NCI-H146 treated with DMSO at 0.1 percent for 48 hours (cell line): ENCODE results near the gene GTF3C1.

Experiments
- DNase-seq: peaks from one replicate; lab custom pipeline; 2025; ENCODE audit not compliant: unreplicated experiment; lab: John Stamatoyannopoulos, UW

Gene GTF3C1

GRCh38 chr16:27568077-27568476 lies 18.4 kb upstream of the GTF3C1 start:
- DNase-seq = no peak

- no peak for DNase-seq
These were observed 16.7 kb upstream of the GTF3C1 start for GRCh38 chr16:27566417-27566816.

GRCh38 chr16:27564224-27564623 lies 14.5 kb upstream of the GTF3C1 start:
- DNase-seq = no peak

GRCh38 chr16:27561216-27561615 lies 11.5 kb upstream of the GTF3C1 start:
- DNase-seq = no peak

GRCh38 chr16:27558932-27559331 lies 9.2 kb upstream of the GTF3C1 start:
- no peak for DNase-seq

GRCh38 chr16:27558434-27558833 lies 8.7 kb upstream of the GTF3C1 start:
- DNase-seq = no peak

GRCh38 chr16:27556471-27556870 lies 6.8 kb upstream of the GTF3C1 start:
- no peak for DNase-seq

- no peak for DNase-seq
These were observed 1.3 kb upstream of the GTF3C1 start for GRCh38 chr16:27551036-27551435.

GRCh38 chr16:27550582-27550920 lies 838 bp upstream of the GTF3C1 start:
- DNase-seq = no peak

- peak; percentile 46 for DNase-seq
These were observed 308 bp downstream of the GTF3C1 start for GRCh38 chr16:27549464-27549745.

GRCh38 chr16:27547851-27548250 lies 1.9 kb downstream of the GTF3C1 start:
- no peak for DNase-seq

- no peak for DNase-seq
These were observed 2.6 kb downstream of the GTF3C1 start for GRCh38 chr16:27547134-27547533.

- no peak for DNase-seq
These were observed 5.0 kb downstream of the GTF3C1 start for GRCh38 chr16:27544671-27545070.

- no peak for DNase-seq
These were observed 5.9 kb downstream of the GTF3C1 start for GRCh38 chr16:27543801-27544200.

- DNase-seq = no peak
These were observed 10.1 kb downstream of the GTF3C1 start for GRCh38 chr16:27539636-27540035.

- DNase-seq = no peak
These were observed 10.6 kb downstream of the GTF3C1 start for GRCh38 chr16:27539120-27539519.

- no peak for DNase-seq
These were observed 11.2 kb downstream of the GTF3C1 start for GRCh38 chr16:27538528-27538927.

GRCh38 chr16:27534256-27534655 lies 15.5 kb downstream of the GTF3C1 start:
- DNase-seq = no peak

GRCh38 chr16:27531826-27532800 lies 17.6 kb downstream of the GTF3C1 start:
- DNase-seq = no peak

- DNase-seq = no peak
These were observed 18.5 kb downstream of the GTF3C1 start for GRCh38 chr16:27531186-27531585.

GRCh38 chr16:27529962-27530361 lies 19.8 kb downstream of the GTF3C1 start:
- DNase-seq = no peak

GRCh38 chr16:27528294-27528693 lies 21.4 kb downstream of the GTF3C1 start:
- no peak for DNase-seq

- DNase-seq = no peak
These were observed 23.5 kb downstream of the GTF3C1 start for GRCh38 chr16:27526180-27526579.
